ENCODE measurements around the gene BCL2L12.

- TF ChIP-seq CTCF (IDR thresholded peaks at IDR 0.05; ENCODE audit: low read length) (no peak), EZH2 (optimal IDR thresholded peaks at IDR 0.05; ENCODE audit: low read depth, low read length) (no peak)
Measured at GRCh38 chr19:49677231-49677900, 11.6 kb downstream of the BCL2L12 start, which contains the start of gene PRMT1.

All from MM.1S (cell line).